ENCODE results near the gene IL37. TPM values are rescaled to one million over a fixed set of nuclear protein-coding genes. Genes with fewer than 3 reads are reported as not detected.

The IL37 gene, protein sequence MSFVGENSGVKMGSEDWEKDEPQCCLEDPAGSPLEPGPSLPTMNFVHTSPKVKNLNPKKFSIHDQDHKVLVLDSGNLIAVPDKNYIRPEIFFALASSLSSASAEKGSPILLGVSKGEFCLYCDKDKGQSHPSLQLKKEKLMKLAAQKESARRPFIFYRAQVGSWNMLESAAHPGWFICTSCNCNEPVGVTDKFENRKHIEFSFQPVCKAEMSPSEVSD
- total RNA-seq = not detected in 2 replicates

DNA sequence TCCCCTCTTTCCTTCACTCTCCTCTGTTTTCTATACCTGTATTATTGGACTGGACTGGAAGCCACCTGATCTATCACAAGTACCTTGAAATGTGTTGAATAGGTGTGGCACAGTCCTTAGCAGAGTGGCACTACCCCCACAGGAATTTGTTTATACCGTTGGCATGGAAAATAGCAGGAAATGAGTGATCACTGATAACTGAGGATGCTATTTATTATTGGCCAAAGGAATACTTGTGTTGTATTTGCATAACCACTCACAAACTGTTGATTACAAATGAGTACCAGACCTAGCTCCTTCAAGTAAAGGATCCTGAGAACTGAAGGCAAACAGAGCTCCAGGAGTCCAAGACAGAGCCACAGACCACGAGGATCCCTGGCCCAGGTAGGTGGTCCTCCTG is at the start of gene IL37:
Gene IL37, plus strand, starts transcription at position 301 of the 400 bp plus-strand sequence. CDS start 1,848 bp downstream, outside the sequence.

Other genes with a start within 250 kb of the IL37 start
- gene NT5DC4, start 190.1 kb upstream of the IL37 start, total RNA-seq = not detected in 2 replicates
- gene CKAP2L, start 146.6 kb upstream of the IL37 start, total RNA-seq = 1.1 and 3.0 TPM in 2 replicates
- gene IL1A, start 126.7 kb upstream of the IL37 start, total RNA-seq = 0.49 TPM in 1 of 2 replicates, not detected in the other
- gene IL1B, start 74.4 kb upstream of the IL37 start, total RNA-seq = 0.36 and 0.97 TPM in 2 replicates
- not detected in 2 replicates for gene IL36G, start 66.8 kb downstream of the IL37 start, total RNA-seq
- not detected in 2 replicates for gene IL36A, start 94.3 kb downstream of the IL37 start, total RNA-seq
- not detected in 2 replicates for gene IL36B, start 141.7 kb downstream of the IL37 start, total RNA-seq
- not detected in 2 replicates for gene IL36RN, start 148.0 kb downstream of the IL37 start, total RNA-seq
- gene IL1F10, start 156.8 kb downstream of the IL37 start, total RNA-seq = not detected in 2 replicates
- 0.16 and 0.61 TPM in 2 replicates for gene IL1RN, start 216.4 kb downstream of the IL37 start, total RNA-seq